Measurements from ENCODE around the gene ANKFN1. TPM values are rescaled to one million over a fixed set of nuclear protein-coding genes. Genes with fewer than 3 reads are reported as not detected.

The ANKFN1 gene
- polyA plus RNA-seq, 3 donors, result not detected

DNA sequence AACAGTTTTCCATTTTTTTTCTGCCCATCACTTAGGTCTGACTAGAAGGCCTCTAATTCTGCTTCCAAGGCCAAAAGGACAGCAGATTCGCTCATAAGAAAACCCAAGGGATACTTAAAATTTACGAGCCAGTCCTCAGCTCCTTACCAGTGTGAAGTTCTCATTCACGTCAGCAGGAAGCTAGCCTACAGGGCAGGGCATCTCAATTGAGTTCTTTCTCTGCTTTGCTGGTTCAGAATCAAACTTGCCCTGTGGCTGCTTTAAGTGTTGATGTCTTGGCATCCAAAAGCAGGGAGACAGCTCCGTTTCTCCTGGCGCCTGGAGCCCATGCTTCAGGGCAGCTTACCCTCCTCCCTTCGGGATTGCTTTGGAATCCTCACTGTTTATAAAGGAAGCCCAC, 136.0 kb downstream of the ANKFN1 start:
- H3K9me3 ChIP-seq (replicated peaks in 1 of 2; ENCODE audit: control insufficient read depth in 1 of 2, insufficient read depth in 1 of 2, low read length in 2 of 2), result no peaks in the 10 kb centered on the region
- no peaks in the 10 kb centered on the region for H4K20me1 ChIP-seq (ENCODE audit: insufficient read depth, low read length)
- Mint-ChIP-seq H3K9me3 (no peaks in the 10 kb centered on the region), H3K36me3 (no peaks in the 10 kb centered on the region), H3K27ac (no peak overlapping the region), H3K27me3 (ENCODE audit: low read depth in 3 of 3) (no peaks in the 10 kb centered on the region), H3K4me3 (no peak overlapping the region), H3K4me1 (peaks cover 14% of the 10 kb centered on the region)
- peak overlapping the region; percentile 31 for H2AFZ ChIP-seq (ENCODE audit: insufficient read depth, low read depth, low read length, poor library complexity, severe bottlenecking)
- H3K27me3 ChIP-seq (ENCODE audit: control insufficient read depth in 2 of 2, insufficient read depth in 2 of 2, low read length in 2 of 2), result no peaks in the 10 kb centered on the region
- TF ChIP-seq, protein P1, sequence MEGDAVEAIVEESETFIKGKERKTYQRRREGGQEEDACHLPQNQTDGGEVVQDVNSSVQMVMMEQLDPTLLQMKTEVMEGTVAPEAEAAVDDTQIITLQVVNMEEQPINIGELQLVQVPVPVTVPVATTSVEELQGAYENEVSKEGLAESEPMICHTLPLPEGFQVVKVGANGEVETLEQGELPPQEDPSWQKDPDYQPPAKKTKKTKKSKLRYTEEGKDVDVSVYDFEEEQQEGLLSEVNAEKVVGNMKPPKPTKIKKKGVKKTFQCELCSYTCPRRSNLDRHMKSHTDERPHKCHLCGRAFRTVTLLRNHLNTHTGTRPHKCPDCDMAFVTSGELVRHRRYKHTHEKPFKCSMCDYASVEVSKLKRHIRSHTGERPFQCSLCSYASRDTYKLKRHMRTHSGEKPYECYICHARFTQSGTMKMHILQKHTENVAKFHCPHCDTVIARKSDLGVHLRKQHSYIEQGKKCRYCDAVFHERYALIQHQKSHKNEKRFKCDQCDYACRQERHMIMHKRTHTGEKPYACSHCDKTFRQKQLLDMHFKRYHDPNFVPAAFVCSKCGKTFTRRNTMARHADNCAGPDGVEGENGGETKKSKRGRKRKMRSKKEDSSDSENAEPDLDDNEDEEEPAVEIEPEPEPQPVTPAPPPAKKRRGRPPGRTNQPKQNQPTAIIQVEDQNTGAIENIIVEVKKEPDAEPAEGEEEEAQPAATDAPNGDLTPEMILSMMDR (IDR thresholded peaks at IDR 0.05), result no peak
- H3K36me3 ChIP-seq (replicated peaks in 1 of 2; ENCODE audit: control insufficient read depth in 1 of 2, insufficient read depth in 2 of 2, low read length in 2 of 2), result no peaks in the 10 kb centered on the region
- intact Hi-C loops (cut with micrococcal nuclease), result no loop called here
- H3K79me2 ChIP-seq (ENCODE audit: insufficient read depth, low read length), result no peaks in the 10 kb centered on the region
- no peak overlapping the region for H3K9ac ChIP-seq (ENCODE audit: insufficient read depth, low read length, poor library complexity, severe bottlenecking)
- DNase-seq, result no peak
- no peak overlapping the region for H3K27ac ChIP-seq (ENCODE audit: low read depth in 1 of 2, low read length in 2 of 2)
- 100% methylated on average over 5 of the region's 6 CpGs for WGBS (ENCODE audit: insufficient coverage)
- H3K4me2 ChIP-seq (replicated peaks; ENCODE audit: extremely low read depth, low read length, poor library complexity, severe bottlenecking), result no peak overlapping the region
- H3K4me3 ChIP-seq (replicated peaks in 1 of 3; ENCODE audit: low read depth in 2 of 3, low read length in 3 of 3), result no peak overlapping the region
- peaks cover 7 to 13% of the 10 kb centered on the region in 2 donors for H3K4me1 ChIP-seq (ENCODE audit: control insufficient read depth in 1 of 2, insufficient read depth in 2 of 2, low read length in 2 of 2)

DNA sequence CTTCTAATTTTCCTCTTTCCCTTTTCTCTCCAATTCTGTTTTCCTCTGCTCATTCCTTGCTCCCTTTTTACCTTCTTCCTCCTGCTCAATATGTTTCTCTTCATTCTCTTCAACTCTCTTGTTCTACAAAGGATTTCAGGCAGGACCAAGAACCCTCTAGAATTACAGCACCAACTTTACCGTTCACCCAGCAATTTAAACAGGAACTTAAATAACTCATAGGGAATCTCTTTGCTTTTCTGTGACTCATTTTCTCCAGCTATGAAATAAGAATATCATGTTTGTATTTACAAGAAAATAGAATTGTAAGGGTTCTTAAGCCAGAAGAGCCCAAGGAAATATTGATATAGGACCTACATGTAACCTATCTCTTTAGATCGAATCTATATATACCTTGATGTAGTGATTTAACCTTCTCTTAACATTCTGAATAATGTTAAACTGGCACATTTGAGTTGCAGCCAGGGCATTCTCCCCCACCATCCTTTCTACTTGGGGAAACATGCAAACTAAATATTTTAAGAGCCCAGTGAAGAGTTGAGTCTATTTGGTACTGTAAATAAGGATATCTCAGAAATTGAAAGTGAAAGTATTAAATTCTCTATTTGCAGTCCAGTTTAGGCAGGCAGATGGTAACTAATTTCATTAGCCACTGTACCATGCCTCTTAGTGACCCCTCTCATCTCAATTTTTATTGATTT, 137.0 kb downstream of the ANKFN1 start:
- Histone ChIP-seq H3K9ac (ENCODE audit: insufficient read depth, low read length, poor library complexity, severe bottlenecking) (peak overlapping the region; percentile 51), H4K20me1 (ENCODE audit: insufficient read depth, low read length) (no peaks in the 10 kb centered on the region), H3K9me3 (replicated peaks in 1 of 2; ENCODE audit: control insufficient read depth in 1 of 2, insufficient read depth in 1 of 2, low read length in 2 of 2) (no peaks in the 10 kb centered on the region), H3K4me3 (replicated peaks in 1 of 3; ENCODE audit: low read depth in 2 of 3, low read length in 3 of 3) (peak overlapping the region; percentile 10 to 67 (median 53)), H3K79me2 (ENCODE audit: insufficient read depth, low read length) (no peaks in the 10 kb centered on the region), H2AFZ (ENCODE audit: insufficient read depth, low read depth, low read length, poor library complexity, severe bottlenecking) (peak overlapping the region; percentile 80), H3K27ac (ENCODE audit: low read depth in 1 of 2, low read length in 2 of 2) (peak overlapping the region in 1 of 2 donors; percentile 78), H3K36me3 (replicated peaks in 1 of 2; ENCODE audit: control insufficient read depth in 1 of 2, insufficient read depth in 2 of 2, low read length in 2 of 2) (no peaks in the 10 kb centered on the region), H3K27me3 (ENCODE audit: control insufficient read depth in 2 of 2, insufficient read depth in 2 of 2, low read length in 2 of 2) (no peaks in the 10 kb centered on the region), H3K4me1 (ENCODE audit: control insufficient read depth in 1 of 2, insufficient read depth in 2 of 2, low read length in 2 of 2) (peaks cover 7 to 13% of the 10 kb centered on the region in 2 donors), H3K4me2 (replicated peaks; ENCODE audit: extremely low read depth, low read length, poor library complexity, severe bottlenecking) (peak overlapping the region; percentile 63)
- peaks cover 14% of the 10 kb centered on the region for H3K4me1 Mint-ChIP-seq
- DNase-seq, result peak in 2 of 3 donors; percentile 29 to 31
- TF ChIP-seq, protein P1 (IDR thresholded peaks at IDR 0.05), result no peak
- H3K9me3 Mint-ChIP-seq, result no peaks in the 10 kb centered on the region
- peak overlapping the region; percentile 12 to 78 (median 65) for H3K27ac Mint-ChIP-seq
- no CpG with 5 or more reads among the region's 2 CpGs for WGBS (ENCODE audit: insufficient coverage)
- peak overlapping the region; percentile 35 to 86 for H3K4me3 Mint-ChIP-seq
- intact Hi-C loops (cut with micrococcal nuclease), result no loop called here
- no peaks in the 10 kb centered on the region for H3K36me3 Mint-ChIP-seq
- no peaks in the 10 kb centered on the region for H3K27me3 Mint-ChIP-seq (ENCODE audit: low read depth in 3 of 3)
